ENCODE results near the gene KCNN2.

GRCh38 chr5:114355086-114355830, 6.6 kb upstream of the KCNN2 start:
- TF ChIP-seq POLR2A (IDR thresholded peaks at IDR 0.05) (no peak), CTCF (IDR thresholded peaks at IDR 0.05) (no peak)
